ENCODE results near the gene SGPL1. TPM values are rescaled to one million over a fixed set of nuclear protein-coding genes. Genes with fewer than 3 reads are reported as not detected.
"Not testable (repeated sequence)": the region's sequence is repeated elsewhere in the genome, so short reads cannot be mapped to it uniquely, and the experiment has no call there.

The SGPL1 gene, protein sequence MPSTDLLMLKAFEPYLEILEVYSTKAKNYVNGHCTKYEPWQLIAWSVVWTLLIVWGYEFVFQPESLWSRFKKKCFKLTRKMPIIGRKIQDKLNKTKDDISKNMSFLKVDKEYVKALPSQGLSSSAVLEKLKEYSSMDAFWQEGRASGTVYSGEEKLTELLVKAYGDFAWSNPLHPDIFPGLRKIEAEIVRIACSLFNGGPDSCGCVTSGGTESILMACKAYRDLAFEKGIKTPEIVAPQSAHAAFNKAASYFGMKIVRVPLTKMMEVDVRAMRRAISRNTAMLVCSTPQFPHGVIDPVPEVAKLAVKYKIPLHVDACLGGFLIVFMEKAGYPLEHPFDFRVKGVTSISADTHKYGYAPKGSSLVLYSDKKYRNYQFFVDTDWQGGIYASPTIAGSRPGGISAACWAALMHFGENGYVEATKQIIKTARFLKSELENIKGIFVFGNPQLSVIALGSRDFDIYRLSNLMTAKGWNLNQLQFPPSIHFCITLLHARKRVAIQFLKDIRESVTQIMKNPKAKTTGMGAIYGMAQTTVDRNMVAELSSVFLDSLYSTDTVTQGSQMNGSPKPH
- polyA plus RNA-seq (ENCODE audit: insufficient read length in 10 of 10) = 10 to 100 TPM; 18.7 to 29.8 (median 22.6) TPM
- long read RNA-seq, donor 1, partial matches to known transcripts = 125 of 133 reads
- long read RNA-seq, donor 1, other reads (novel, unspliced or antisense) = 8 of 133 reads
- long read RNA-seq, donor 2, partial matches to known transcripts = 135 of 142 reads
- long read RNA-seq, donor 2, other reads (novel, unspliced or antisense) = 7 of 142 reads
- long read RNA-seq, donor 3 = 0 reads
- long read RNA-seq, donor 4, full-length matches to known transcripts = 2 of 94 reads
- long read RNA-seq, donor 4, partial matches to known transcripts = 92 of 94 reads
- long read RNA-seq, donor 4, other reads (novel, unspliced or antisense) = 0 of 94 reads
- long read RNA-seq, donor 5, full-length matches to known transcripts = 2 of 267 reads
- long read RNA-seq, donor 5, partial matches to known transcripts = 170 of 267 reads
- long read RNA-seq, donor 5, other reads (novel, unspliced or antisense) = 95 of 267 reads
- long read RNA-seq, donor 6, partial matches to known transcripts = 179 of 195 reads
- long read RNA-seq, donor 6, other reads (novel, unspliced or antisense) = 16 of 195 reads
- long read RNA-seq, donor 7 = 0 reads
- long read RNA-seq, donor 8, partial matches to known transcripts = 71 of 71 reads
- long read RNA-seq, donor 8, other reads (novel, unspliced or antisense) = 0 of 71 reads
- long read RNA-seq, donor 9 = 0 reads

DNA sequence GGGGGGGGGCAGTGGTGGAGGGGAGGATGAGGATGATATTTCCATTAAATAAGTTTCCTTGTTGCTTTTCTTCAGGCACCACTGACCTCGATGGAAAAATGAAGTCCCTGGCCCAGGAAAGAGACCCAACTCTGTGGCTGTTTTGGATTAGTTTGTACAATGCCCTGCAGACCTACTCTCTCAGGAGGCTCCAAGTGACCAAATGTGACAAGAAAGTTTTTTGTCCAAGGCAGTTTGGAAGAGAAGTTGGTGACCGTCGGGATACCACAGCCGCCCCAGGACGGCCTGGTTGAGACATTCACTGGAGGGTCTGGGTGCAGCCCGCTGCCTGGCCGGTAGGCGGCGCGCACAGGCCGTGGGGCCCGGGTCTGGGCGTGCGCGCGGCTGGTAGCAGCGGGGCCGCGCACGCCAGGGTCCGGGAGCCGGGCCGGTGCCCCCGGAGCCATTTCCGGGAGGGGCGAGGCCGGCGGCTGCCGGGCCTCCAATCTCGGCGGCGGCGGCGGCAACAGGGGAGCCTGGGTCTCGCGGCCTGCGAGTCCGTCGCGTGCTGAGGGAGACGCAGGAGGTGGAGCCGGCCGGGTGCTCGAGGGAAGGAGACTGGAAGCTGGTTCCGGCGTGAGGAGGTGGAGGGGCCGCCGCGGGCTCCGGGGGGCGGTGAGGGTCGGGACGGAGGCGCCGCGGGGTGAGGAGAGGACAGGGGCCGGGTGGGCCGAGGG, at the start of gene SGPL1:
SGPL1 (plus strand) TSS at position 445 of the 716 bp plus-strand sequence. CDS start 906 bp downstream, outside the sequence.
- DNase-seq = peak; percentile 81 to 92 (median 89)

DNA sequence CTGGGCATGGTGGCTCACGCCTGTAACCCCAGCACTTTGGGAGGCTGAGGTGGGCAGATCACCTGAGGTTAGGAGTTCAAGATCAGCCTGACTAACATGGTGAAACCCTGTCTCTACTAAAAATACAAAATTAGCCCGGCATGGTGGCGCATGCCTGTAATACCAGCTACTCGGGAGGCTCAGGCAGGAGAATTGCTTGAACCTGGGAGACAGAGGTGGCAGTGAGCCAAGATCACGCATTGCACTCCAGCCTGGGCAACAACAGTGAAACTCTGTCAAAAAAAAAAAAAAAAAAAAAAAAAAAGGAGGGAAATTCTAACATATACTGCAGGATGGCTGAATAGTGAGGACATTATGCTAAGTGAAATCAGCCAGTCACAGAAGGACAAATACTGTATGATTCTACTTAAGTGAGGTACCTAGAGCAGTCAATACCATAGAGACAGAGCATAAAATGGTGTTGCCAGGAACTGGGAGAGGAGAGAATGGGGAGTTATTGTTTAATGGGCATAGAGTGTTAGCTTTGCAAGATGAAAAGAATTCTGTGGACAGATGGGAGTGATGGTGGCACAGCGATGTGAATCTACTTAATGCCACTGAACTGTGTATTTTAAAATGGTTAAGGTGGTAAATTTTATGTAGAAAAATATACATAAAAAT, 47.6 kb upstream of the SGPL1 start:
- not testable (repeated sequence) for DNase-seq

DNA sequence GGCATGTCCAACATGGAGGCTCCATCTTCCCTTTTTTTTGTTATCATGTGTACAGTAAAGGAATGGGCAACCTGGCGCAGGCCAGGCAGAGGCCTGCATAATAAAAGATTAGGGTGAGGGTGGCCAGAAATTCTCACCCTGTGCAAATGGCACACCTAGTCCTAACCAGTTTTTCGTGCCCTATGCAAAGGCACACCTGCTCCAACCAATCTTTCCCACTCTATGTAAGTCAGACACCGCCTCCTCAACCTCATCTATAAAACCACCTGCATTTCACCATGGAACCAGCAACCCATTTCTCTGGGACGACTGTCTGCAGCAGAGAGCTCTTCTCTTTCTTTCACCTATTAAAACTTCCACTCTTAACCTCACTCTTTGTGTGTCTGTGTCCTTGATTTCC, 46.6 kb upstream of the SGPL1 start:
- no peak for DNase-seq

DNA sequence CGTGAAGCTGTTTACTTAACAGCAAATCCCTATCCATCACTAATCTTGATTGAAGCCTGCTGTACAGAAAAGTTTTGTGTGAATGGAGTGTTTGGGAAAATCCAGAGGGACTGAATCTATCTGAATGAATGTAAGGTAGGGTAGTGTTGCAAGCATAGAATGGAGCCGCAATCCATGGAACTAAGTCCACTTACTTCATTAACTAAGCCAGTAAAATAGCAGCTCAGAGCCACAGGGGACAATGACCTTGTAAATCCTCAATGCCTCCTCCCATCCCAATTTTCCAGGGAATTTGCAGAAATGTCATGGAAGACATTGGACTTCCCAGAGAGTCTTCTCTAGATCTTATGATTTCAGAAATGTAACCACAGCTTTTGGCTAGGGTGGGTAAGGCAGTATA, 45.7 kb upstream of the SGPL1 start:
- no peak for DNase-seq

DNA sequence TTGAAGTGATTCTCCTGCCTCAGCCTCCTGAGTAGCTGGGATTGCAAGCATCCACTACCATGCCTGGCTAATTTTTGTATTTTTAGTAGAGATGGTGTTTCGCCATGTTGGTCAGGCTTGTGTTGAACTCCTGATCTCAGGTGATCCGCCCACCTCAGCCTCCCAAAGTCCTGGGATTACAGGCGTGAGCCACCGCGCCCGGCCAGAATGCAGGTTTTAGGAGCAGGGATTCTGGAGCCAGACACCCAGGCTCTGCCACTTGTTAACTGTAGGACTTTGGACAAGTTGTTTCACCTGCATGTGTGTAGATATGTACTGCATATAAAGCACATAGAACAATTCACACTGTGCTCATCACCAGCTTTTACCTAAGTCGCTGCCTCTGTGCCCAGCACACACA, 45.2 kb upstream of the SGPL1 start:
- DNase-seq = not testable (repeated sequence)

DNA sequence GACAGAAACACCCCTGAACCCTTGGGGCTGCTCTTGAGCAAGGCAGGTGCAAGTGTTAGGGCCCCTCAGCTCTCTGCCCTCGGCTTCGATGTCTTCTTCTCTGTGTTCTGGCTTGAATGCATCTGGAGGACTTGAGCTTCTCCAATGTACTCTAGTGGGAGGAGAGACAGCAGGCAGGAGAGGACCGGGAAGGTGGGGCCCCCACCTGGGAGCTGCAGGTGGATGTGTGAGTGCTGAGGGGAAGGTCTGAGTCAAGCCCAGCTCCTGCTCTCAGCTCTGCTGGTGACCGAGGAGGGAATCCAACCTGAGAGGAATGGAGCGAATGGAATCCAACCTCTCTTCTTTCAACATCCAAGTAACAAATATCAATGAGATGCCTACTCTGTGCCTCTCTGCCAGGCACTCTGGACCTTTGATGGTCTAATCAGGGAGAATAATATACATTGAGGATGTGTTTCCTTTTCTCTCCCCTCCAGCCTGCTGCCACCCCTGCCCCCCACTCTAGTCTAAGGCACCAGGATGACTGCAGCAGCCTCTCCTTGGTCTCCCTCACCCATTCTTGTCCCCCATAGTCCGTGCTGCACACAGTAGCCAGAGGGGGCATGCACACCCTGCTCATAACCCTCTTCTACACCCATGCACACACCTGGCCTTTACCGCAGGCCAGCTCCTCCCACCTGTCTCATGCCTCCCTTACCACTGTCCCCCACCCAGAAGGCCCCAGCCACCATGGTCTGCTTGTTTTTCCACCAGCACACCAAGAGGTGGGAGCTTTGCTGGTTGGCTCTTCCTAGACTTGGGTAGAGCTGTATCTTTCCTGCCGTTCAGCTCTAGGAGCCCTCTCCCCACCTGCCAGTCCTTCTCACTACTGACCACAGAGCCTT, 44.2 kb upstream of the SGPL1 start:
- DNase-seq = no peak

DNA sequence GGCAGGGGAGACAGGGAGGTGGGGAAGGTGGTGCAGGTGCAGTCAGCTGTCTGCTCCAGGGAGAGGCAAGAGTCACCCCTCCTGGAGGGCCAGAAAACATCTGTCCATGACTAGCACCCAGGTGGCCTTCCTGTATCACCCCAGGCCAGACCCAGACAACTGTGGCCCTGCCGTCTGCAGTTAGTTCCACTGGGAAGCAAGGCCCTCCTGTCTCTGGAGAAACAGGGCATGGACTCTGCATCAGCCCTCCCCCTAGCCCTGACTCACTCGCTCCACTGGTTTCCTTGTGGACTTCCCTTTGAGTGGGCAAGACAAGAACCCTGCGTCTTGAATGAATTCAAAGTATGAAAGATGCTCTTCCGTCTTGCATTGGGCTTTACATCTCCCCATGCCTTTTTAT, 43.1 kb upstream of the SGPL1 start:
- DNase-seq = no peak

DNA sequence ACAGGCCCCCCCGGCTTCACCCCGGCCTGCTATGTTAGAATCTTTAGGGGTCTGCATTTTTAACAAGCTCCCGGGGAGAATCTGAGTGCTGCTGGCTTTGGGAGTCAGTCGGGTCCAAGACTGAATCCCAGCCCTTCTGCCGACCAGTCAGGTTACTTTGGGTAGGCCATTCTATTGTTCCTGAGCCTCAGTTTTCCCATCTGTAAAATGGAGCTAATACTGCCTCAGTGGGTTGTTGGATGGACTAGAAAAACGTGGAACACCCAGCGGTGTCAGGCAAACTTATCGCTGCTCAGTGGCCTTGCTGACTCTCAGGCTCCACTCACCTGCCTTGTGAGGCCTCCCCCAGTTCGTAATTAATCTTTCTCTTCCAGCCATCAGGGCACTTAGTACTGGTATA, 42.3 kb upstream of the SGPL1 start:
- no peak for DNase-seq

DNA sequence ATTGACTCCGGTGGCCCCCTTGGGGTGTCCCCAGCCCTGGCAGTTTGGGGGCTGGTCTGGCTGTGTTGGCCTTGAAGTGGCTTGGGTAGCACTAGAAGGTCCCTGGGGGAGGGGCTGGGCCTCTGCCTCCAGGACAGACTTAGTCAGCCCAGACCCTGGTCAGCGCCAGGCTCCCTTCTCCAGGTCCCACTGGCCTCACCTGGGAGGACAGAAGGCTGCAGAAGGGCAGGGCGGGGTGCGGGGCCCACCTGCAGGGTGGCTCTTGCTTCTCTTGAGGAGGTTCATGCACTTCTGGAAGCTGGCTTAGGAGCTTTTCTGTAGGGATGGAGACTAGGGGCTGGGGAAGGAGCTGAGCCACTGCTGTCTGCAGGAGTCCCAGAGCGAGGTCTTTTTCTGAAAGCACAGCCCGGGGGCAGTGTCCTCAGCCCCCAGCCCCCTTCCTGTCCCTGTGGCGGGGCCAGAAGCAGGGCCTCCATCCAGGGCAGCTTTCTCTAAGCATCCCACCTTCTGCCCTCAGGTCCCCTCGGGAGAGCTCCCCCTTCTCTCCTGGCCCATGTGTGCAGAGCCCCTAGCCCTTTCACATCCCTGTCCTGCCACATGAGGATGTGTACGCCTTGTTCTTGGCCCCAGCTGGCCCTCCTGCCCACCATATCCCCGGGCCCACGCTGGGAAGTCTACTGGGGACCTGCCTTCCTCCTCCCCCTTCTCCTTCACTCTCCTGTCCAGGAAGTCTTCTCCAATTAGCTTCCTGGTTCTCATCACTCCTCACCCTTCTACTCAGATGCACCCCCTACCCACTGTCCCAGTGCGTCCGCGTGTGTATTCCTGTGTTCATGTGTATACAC, 41.6 kb upstream of the SGPL1 start:
- no peak for DNase-seq

DNA sequence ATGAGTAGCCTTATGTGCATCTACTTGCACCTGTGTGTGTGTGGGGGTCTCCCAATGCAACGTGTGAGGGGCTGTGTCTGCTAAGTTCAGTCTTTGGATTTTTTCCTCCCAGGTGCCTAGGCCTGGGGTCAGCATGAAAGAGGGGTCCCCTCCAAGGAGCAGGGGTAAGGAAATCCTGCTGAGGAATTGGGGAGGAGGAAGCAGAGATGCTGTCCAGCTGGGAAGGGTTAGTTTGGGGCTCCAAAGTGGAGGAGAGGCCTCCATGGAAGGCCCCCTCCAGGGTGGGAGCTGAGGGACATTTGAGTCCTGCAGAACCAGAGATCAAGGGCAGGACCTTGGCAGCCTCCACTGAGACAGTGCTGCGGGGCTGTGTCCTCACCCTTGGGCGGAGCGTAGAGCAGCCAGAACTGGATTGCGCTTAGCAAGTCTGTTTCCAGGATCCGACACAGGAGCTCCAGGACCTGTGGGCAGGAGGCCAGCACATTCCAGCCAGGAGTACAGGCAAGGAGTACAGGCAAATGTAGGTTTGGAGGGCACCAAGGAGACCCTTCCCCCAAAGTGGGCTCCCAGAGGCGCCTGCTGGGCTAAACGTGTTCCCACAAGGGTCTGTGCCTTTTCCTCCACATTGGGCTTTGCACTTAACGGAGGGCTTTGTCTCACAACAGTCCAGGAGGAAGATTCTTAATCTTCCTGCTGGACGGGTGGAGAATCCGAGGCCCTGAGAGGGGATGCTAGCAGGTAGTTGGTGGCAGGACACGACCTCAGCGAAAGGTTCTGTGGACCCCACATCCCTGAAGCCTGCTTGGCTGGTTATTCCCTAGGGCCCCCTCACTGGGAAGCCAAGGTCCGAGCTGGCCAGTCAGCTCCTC, 40.7 kb upstream of the SGPL1 start:
- peak in 1 of 3 donors; percentile 31 for DNase-seq

DNA sequence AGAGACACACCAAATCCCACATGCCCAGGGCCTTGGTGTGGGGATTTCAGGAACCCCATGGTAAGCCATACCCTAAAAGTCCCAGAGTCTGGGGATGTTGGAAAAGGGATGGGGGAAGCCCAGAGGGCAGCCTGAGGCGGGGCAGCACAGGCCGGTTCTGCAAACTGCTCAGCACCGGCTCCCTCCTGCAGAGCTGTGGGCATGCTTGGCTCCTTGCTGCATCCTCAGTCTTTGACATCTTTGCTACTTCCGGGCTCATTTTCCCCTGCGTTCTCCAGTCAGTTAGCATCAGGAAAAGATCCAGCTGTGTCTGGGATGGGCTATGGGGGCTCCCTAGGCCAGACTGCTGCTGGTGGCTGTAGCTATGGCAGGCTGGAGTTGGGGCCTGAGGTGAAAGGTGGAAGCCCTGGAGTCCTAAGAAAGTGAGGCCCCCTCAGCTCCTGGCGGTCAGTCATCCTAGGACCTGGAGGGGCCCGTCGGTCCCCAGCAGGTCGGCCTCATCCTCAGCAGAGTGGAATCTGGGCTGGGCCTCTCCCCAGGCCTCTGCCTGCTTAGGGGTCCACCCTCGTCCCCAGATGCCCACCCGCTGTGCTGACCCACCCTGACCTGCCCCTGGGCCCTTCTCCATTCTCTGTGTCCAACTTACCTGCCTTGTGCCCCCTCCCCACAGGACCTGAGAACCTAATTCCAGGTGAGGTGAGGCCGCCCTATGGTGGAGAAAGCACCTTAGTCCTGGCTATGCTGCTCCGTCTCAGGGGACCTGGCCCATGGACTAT, 39.9 kb upstream of the SGPL1 start:
- no peak for DNase-seq

DNA sequence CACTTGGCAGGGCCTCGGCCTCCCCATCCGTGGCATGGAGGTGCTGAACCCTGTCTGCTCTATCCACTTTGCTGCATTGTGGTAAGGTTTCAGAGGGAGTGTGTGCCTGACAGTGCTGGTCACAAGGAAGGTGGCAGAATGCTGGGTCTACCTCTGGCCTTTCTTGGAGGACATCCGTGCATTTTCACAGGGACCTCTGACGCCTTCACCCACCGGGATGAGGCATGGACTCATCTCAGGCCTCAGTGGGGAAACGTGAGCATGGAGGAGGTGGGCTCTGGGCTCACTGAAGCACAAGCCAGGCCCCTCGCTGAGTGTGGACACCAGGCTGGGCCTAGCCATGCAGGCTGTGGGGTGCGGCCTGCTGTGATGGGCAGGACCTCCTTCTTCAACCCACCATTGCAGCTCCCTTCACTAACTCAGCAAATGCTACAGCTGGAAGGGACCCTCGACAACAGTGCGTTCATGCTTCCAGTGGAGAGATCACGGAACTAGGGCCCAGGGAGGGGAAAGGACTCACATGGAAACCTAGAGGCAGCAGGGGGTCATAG, 39.2 kb upstream of the SGPL1 start:
- DNase-seq = no peak

DNA sequence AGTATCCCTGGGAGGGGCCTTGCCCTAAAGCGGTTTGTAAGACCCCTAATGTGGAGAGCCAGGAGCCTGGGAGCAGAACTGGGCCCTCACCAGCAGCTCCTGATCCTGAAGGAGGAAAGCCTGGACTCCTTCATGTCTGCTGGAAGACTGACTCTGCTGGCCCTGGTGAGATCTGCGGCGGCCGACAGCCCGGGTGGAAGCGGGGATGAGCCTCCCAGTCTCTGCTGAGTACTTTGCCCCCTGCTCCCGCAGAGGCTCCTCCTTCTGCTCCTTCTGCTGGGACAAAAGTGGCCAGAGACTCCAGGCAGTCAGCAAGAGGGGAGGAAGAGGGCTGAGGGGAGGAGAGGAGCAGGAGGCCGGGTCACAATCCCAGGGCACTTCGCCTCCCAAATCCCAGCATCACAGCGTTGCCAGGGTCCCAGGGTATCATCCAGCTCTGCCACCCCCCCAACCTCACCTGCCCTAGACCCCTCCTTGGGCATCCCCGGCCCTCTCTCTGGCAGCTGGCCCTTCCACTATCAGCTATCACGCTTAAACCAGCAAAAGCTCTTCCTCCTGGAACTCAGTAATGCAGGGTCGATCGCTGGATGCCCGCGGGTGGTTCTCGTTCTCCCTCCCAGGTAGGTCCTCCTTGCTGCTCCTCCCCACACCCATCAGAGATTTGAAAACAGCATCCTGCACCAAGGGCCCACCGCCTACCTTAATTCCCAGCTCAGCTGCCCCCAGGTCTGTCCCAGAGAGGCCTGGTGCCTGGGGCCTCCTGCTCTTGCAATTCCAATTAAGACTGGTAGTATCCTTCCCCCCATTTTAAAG, 38.5 kb upstream of the SGPL1 start:
- DNase-seq = no peak

DNA sequence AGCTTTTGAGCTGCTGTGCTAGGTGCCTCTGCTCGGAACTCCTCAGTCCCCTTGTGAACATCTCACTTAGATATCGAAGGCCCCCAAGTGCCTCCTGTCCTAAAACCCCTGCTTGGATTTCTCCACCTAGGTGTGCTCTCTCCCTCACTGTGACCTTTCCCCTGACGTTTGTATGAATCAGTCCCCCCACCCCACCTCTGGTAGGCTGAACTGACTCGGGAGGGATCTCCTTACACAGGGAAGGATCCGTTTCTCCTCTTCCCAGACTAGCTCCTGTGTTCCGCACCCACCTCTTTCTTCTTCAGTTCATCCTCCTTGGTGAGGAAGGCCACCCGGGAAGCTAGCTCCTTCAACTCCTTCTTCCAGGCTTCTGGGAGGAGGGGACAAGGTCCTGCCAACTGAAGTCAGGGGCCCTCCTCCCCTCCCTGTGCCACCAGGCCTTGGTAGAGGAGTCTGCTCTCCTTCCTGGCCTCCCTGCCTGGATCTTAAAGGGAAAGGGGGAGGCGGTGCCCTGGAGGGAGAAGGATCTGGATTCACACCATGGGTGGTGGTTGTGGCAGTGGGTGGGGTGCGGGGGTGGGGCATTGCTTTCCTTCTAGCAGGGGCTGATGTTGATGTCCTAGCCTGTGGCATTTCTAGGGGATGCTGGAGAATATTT, 37.4 kb upstream of the SGPL1 start:
- DNase-seq = no peak

DNA sequence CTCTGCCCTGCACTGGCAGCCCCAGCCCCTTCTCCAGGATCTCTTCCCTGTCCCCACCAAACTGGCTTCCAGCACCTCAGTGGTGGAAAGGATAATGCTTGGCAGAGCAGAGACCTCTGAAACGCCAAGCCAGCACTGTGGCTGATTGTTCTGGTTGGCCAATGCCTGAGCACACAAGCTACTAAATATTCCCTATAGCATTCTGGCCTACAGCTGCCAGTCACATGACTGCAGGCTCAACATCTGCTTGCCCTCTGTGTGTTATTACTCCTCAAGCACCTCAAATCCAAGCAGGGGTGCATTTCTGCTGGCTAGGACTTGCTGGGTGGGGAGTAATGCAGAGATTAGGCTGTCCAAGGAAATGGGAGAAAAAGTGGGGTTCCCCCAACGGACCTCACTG, 36.7 kb upstream of the SGPL1 start:
- DNase-seq = peak in 1 of 3 donors; percentile 45

Data from muscle of back (tissue), 13 donors.